Endothelial cell of umbilical vein (primary cell): ENCODE results near the gene FBXO30. TPM values are rescaled to one million over a fixed set of nuclear protein-coding genes. Genes with fewer than 3 reads are reported as not detected.

Experiments used
- BruUV-seq: library from RNA; stranded (reverse); fragments of 400-500 nt; replicated peaks from 2 replicates; lab custom pipeline; 2021; lab: Mats Ljungman, UMichigan
- CTCF ChIA-PET: fragments of 300-600, 350-600 bp; sonication (Branson Sonifier 250); formaldehyde crosslinking; loops from one replicate; lab custom pipeline; 2021; ENCODE audit warnings: antibody characterized with exemption, inconsistent platforms; lab: Charles Lee
- POLR2A ChIA-PET: fragments of 300-600, 350-600 bp; sonication (Branson Sonifier 250); formaldehyde crosslinking; loops from one replicate; lab custom pipeline; 2021; ENCODE audit warnings: antibody characterized with exemption, inconsistent platforms; lab: Charles Lee
- DNase-seq: peaks from one replicate; pipeline ENCODE4 v3.0.0-alpha.2; 2011; ENCODE audit warnings: low read depth, low spot score
- FAIRE-seq: peaks from 2 replicates; lab custom pipeline; 2011; peaks lifted over from hg19 to GRCh38; lab: Jason Lieb, UNC
- H2AFZ ChIP-seq: 2 replicates; pipeline ENCODE4 v1.6.0; 2012; ENCODE audit warnings: low read depth, low read length, control low read depth, inconsistent platforms
- H3K27ac ChIP-seq: 2 replicates; pipeline ENCODE4 v1.5.1; 2011; ENCODE audit warnings: low read depth, mild to moderate bottlenecking, control low read depth, low read length, moderate library complexity; ENCODE audit not compliant: insufficient read depth
- H3K27me3 ChIP-seq, 2 experiments: 2 replicates each; pipeline versions ENCODE4 v1.6.0 to v1.6.1; 2011; ENCODE audit warnings: low read length in 2 of 2, mixed read lengths in 1 of 2; ENCODE audit not compliant: control insufficient read depth in 2 of 2, insufficient read depth in 2 of 2
- H3K36me3 ChIP-seq, 2 experiments: 2 replicates in 1 of 2; 3 replicates in 1 of 2; pipeline ENCODE4 v1.5.1; 2011; ENCODE audit warnings: low read length in 2 of 2, mild to moderate bottlenecking in 1 of 2, moderate library complexity in 1 of 2; ENCODE audit not compliant: control insufficient read depth in 2 of 2, insufficient read depth in 2 of 2; ENCODE audit errors: extremely low read depth in 1 of 2
- H3K4me1 ChIP-seq: 3 replicates; pipeline ENCODE4 v1.5.1; 2011; ENCODE audit warnings: mild to moderate bottlenecking, low read length; ENCODE audit not compliant: control insufficient read depth, insufficient read depth; ENCODE audit errors: extremely low read depth
- H3K4me2 ChIP-seq: 2 replicates; pipeline ENCODE4 v1.6.1; 2011; ENCODE audit warnings: low read length, control low read depth, mixed read lengths; ENCODE audit not compliant: insufficient read depth
- H3K4me3 ChIP-seq, 3 experiments: fragments of 200-600 bp in 1 of 3; sonication (generic), shearing (Covaris generic) in 1 of 3; replicated peaks in 1 of 3; 2 replicates each; pipeline ENCODE4 v1.5.1; 2011 to 2016; ENCODE audit warnings: control low read depth in 3 of 3, low read length in 3 of 3, mild to moderate bottlenecking in 2 of 3, inconsistent platforms in 1 of 3, low read depth in 1 of 3, moderate library complexity in 1 of 3; ENCODE audit not compliant: insufficient read depth in 1 of 3
- H3K79me2 ChIP-seq: 2 replicates; pipeline ENCODE4 v1.6.0; 2012; ENCODE audit warnings: low read length, inconsistent platforms; ENCODE audit not compliant: control insufficient read depth, insufficient read depth
- H3K9ac ChIP-seq: replicated peaks from 2 replicates; pipeline ENCODE3; 2011; ENCODE audit warnings: low read length, control low read depth; ENCODE audit not compliant: insufficient read depth; ENCODE audit errors: extremely low read depth
- H3K9me1 ChIP-seq: replicated peaks from 3 replicates; pipeline ENCODE4 v1.6.0; 2011; ENCODE audit warnings: mild to moderate bottlenecking, low read length; ENCODE audit not compliant: control insufficient read depth, insufficient read depth; ENCODE audit errors: extremely low read depth
- H3K9me3 ChIP-seq: replicated peaks from 2 replicates; pipeline ENCODE4 v1.5.1; 2012; ENCODE audit warnings: low read length, inconsistent platforms; ENCODE audit not compliant: control insufficient read depth, insufficient read depth
- H4K20me1 ChIP-seq: replicated peaks from 2 replicates; pipeline ENCODE3; 2011; ENCODE audit warnings: mild to moderate bottlenecking, low read length; ENCODE audit not compliant: control insufficient read depth, insufficient read depth; ENCODE audit errors: extremely low read depth
- CTCF ChIP-seq, 2 donors: IDR thresholded peaks; 1 replicate in 1 of 2; 2 replicates in 1 of 2; pipeline ENCODE4 v1.5.1; 2011; ENCODE audit warnings: low read length in 2 of 2, mild to moderate bottlenecking in 2 of 2, moderate library complexity in 2 of 2, control low read depth in 1 of 2, inconsistent platforms in 1 of 2, low read depth in 1 of 2; ENCODE audit not compliant: insufficient read depth in 1 of 2; ENCODE audit errors: extremely low read depth in 1 of 2
- EZH2 ChIP-seq: IDR thresholded peaks from 2 replicates; pipeline ENCODE4 v1.6.1; 2012; ENCODE audit warnings: borderline replicate concordance, low read depth, mild to moderate bottlenecking, moderate library complexity, low read length, inconsistent platforms; ENCODE audit not compliant: severe bottlenecking
- FOS ChIP-seq: IDR thresholded peaks from 2 replicates; pipeline ENCODE4 v1.6.1; 2011; ENCODE audit warnings: mild to moderate bottlenecking, low read length, moderate library complexity, borderline replicate concordance; ENCODE audit not compliant: insufficient read depth
- GATA2 ChIP-seq: IDR thresholded peaks from 2 replicates; pipeline ENCODE4 v1.7.0; 2011; ENCODE audit warnings: low read depth, mild to moderate bottlenecking, moderate library complexity, mixed read lengths, low read length; ENCODE audit not compliant: insufficient read length, insufficient read depth
- JUN ChIP-seq: IDR thresholded peaks from 2 replicates; pipeline ENCODE4 v1.6.1; 2011; ENCODE audit warnings: borderline replicate concordance, low read depth; ENCODE audit not compliant: insufficient read length, insufficient read depth
- MYC ChIP-seq: IDR thresholded peaks from one replicate; pipeline ENCODE4 v1.6.1; 2011; ENCODE audit warnings: mild to moderate bottlenecking, low read depth, low read length
- POLR2A ChIP-seq: IDR thresholded peaks from 2 replicates; pipeline ENCODE4 v1.6.1; 2012; ENCODE audit warnings: low read depth, mild to moderate bottlenecking, control low read depth, low read length
- POLR2AphosphoS5 ChIP-seq: IDR thresholded peaks from 2 replicates; pipeline ENCODE4 v1.6.1; 2012; ENCODE audit warnings: low read depth, mild to moderate bottlenecking, control low read depth, low read length, moderate library complexity; ENCODE audit not compliant: insufficient read depth
- dilution Hi-C: fragments of 300-500 bp; cut with MboI; formaldehyde crosslinking; loops from one replicate; pipeline ENCODE4 v1.15.0; 2019; ENCODE audit warnings: low sequenced_read_pairs; ENCODE audit not compliant: extremely low pct_ligation_motif_present
- intact Hi-C: fragments of 100-400 bp; cut with micrococcal nuclease; formaldehyde crosslinking; loops from one replicate; pipeline ENCODE4 v1.10.0; 2022
- polyA plus RNA-seq, 4 experiments: library from polyadenylated mRNA; depleted of rRNA in 3 of 4; stranded (reverse) in 3 of 4; unstranded in 1 of 4; fragments of >200 nt; gene quantifications; 2 replicates each; pipeline versions ENCODE4 v1.2.1 to v1.2.3, GENCODE V29; 2011 to 2012; ENCODE audit warnings: missing spikeins in 1 of 4
- total RNA-seq: library from RNA; stranded (reverse); gene quantifications from 2 replicates; pipeline ENCODE4 v1.2.3, GENCODE V29; 2021
- TF ChIP-seq, protein P1 (sequence below): IDR thresholded peaks from 2 replicates; pipeline ENCODE4 v1.6.1; 2011; ENCODE audit not compliant: insufficient read depth, insufficient read length

FBXO30 gene
- total and polyA plus RNA-seq, 2 donors (not counting 3 experiments of a cell fraction or from before 2014, with no cell fraction given): 3.3 to 11.1 TPM

GRCh38 chr6:145829950-145830349, 15.4 kb upstream of the FBXO30 start:
- intact Hi-C loops (no loop called here), dilution Hi-C loops (no loop called here)
- Histone ChIP-seq H3K79me2 (no peaks in the 10 kb centered on the region), H2AFZ (no peak overlapping the region), H3K9me1 (no peaks in the 10 kb centered on the region), H4K20me1 (no peaks in the 10 kb centered on the region), H3K4me3 (no peak overlapping the region), H3K27ac (no peak overlapping the region), H3K4me1 (no peaks in the 10 kb centered on the region), H3K36me3 (no peaks in the 10 kb centered on the region), H3K9ac (no peak overlapping the region), H3K27me3 (no peaks in the 10 kb centered on the region), H3K4me2 (no peak overlapping the region), H3K9me3 (no peaks in the 10 kb centered on the region)
- BruUV-seq: no TSS peak
- FAIRE-seq: no peak
- ChIA-PET POLR2A (interaction anchor here (0.7 kb wide), 1 partner anchor 15 kb away, joined by 5 read pairs; the partner anchor contains the start of gene FBXO30), CTCF (no interaction called here)
- DNase-seq: no peak
- TF ChIP-seq CTCF (IDR thresholded peaks at IDR 0.05; ENCODE audit: extremely low read depth in 1 of 2, insufficient read depth in 1 of 2, low read depth in 1 of 2, low read length in 2 of 2) (no peak), MYC (no peak), GATA2 (no peak), EZH2 (no peak), JUN (no peak), POLR2A (no peak), POLR2AphosphoS5 (no peak), FOS (no peak)
- TF ChIP-seq, protein P1, sequence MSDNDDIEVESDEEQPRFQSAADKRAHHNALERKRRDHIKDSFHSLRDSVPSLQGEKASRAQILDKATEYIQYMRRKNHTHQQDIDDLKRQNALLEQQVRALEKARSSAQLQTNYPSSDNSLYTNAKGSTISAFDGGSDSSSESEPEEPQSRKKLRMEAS: no peak
